ENCODE data around the gene HMGCLL1.

DNA sequence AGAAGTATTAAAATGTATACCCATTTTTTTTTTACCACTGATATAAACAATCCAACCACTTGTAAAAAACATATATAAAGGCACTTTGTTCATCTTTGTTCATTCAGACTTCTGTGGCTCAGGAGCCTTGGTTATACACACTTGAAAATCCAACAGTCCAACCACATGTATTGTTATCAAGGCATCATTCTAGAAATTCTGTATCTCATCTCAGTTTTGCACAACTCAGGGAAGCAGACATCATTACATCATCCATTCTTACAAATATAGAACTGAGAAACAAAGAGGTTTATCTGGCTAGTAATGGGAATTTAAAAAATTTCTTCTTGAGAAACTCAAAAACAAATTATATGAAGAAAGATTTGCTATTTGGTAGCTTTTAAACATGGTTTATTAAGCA, 88.1 kb downstream of the HMGCLL1 start:
- TF ChIP-seq POLR2A (IDR thresholded peaks at IDR 0.05) (no peak), POLR2AphosphoS5 (IDR thresholded peaks at IDR 0.05) (no peak)

Measured in prostate gland (tissue), 1 donor.